HepG2 (cell line): ENCODE data around the gene FGFR4. TPM values are rescaled to one million over a fixed set of nuclear protein-coding genes. Genes with fewer than 3 reads are reported as not detected.

Source experiments
- ATAC-seq: fragments of 200-7000 bp; cut with Tn5 transposase; 3 replicates; pipeline ENCODE4 v1.9.1; 2020; ENCODE audit warnings: mild to moderate bottlenecking, moderate library complexity
- BruUV-seq: library from RNA; stranded (reverse); fragments of 400-500 nt; replicated peaks from 2 replicates; lab custom pipeline; 2021; lab: Mats Ljungman, UMichigan
- CTCF ChIA-PET: fragments of 300-600 bp; formaldehyde crosslinking; extraction: SDS; loops from one replicate; lab custom pipeline; 2021; ENCODE audit warnings: low total read pairs, inconsistent platforms, low intra/inter-chr PET ratio; lab: Yijun Ruan, JAX
- POLR2A ChIA-PET: fragments of 350-600 bp; sonication (Branson Sonifier 250); formaldehyde crosslinking; loops from one replicate; lab custom pipeline; 2020; ENCODE audit warnings: antibody characterized with exemption, inconsistent platforms; lab: Yijun Ruan, JAX
- DNase-seq: peaks from one replicate; pipeline ENCODE4 v3.0.0-alpha.2; 2015; ENCODE audit warnings: low spot score
- FAIRE-seq: peaks from 3 replicates; lab custom pipeline; 2011; peaks lifted over from hg19 to GRCh38; lab: Jason Lieb, UNC
- H2AFZ ChIP-seq: one replicate; pipeline ENCODE4 v1.6.1; 2011; ENCODE audit warnings: low read length, inconsistent platforms
- H3K27ac ChIP-seq: fragments of 300-600 bp; 3 replicates; pipeline ENCODE4 v1.8.0; 2011; ENCODE audit warnings: mixed run types, mild to moderate bottlenecking, mixed read lengths, low read length, inconsistent platforms; ENCODE audit not compliant: insufficient read depth; ENCODE audit errors: extremely low read length
- H3K27me3 ChIP-seq, 2 experiments: fragments of 200-600 bp in 1 of 2; 2 replicates in 1 of 2; 3 replicates in 1 of 2; pipeline versions ENCODE4 v1.6.0 to v1.8.0; 2011; ENCODE audit warnings: low read length in 2 of 2, mild to moderate bottlenecking in 2 of 2, moderate library complexity in 2 of 2, inconsistent platforms in 1 of 2; ENCODE audit not compliant: insufficient read depth in 2 of 2, control insufficient read depth in 1 of 2
- H3K36me3 ChIP-seq, 2 experiments: fragments of 200-600 bp in 1 of 2; replicated peaks in 1 of 2; 2 replicates in 1 of 2; 3 replicates in 1 of 2; pipeline versions ENCODE4 v1.5.1 to v1.8.0; 2011; ENCODE audit warnings: low read length in 2 of 2, inconsistent platforms in 1 of 2; ENCODE audit not compliant: insufficient read depth in 2 of 2, control insufficient read depth in 1 of 2
- H3K4me1 ChIP-seq: 2 replicates; pipeline ENCODE4 v1.5.1; 2012; ENCODE audit warnings: low read length, inconsistent platforms; ENCODE audit not compliant: insufficient read depth
- H3K4me2 ChIP-seq: 2 replicates; pipeline ENCODE4 v1.6.0; 2011; ENCODE audit warnings: low read depth, low read length, inconsistent platforms
- H3K4me3 ChIP-seq, 3 experiments: fragments of 200-600 bp in 1 of 3; sonication (generic), shearing (Covaris generic) in 1 of 3; replicated peaks in 1 of 3; 2 replicates each; pipeline ENCODE4 v1.5.1; 2011 to 2016; ENCODE audit warnings: low read length in 3 of 3, inconsistent platforms in 2 of 3, low read depth in 2 of 3, mild to moderate bottlenecking in 2 of 3, control low read depth in 1 of 3, mixed read lengths in 1 of 3; ENCODE audit not compliant: insufficient read depth in 1 of 3
- H3K79me2 ChIP-seq: one replicate; pipeline ENCODE4 v1.6.1; 2011; ENCODE audit warnings: low read length, inconsistent platforms; ENCODE audit not compliant: insufficient read depth
- H3K9ac ChIP-seq: 2 replicates; pipeline ENCODE4 v1.6.0; 2011; ENCODE audit warnings: mild to moderate bottlenecking, low read depth, low read length, inconsistent platforms; ENCODE audit not compliant: insufficient read depth
- H3K9me3 ChIP-seq: 2 replicates; pipeline ENCODE4 v1.5.1; 2012; ENCODE audit warnings: mild to moderate bottlenecking, low read length
- H4K20me1 ChIP-seq: 2 replicates; pipeline ENCODE4 v1.6.0; 2011; ENCODE audit warnings: inconsistent platforms, mild to moderate bottlenecking, low read length, moderate library complexity; ENCODE audit not compliant: insufficient read depth
- ARHGAP35 ChIP-seq: sonication (generic); formaldehyde crosslinking; IDR thresholded peaks from 2 replicates; pipeline ENCODE4 v1.9.0; 2022; ENCODE audit warnings: mild to moderate bottlenecking, inconsistent platforms, moderate library complexity, missing genetic modification reagents, borderline replicate concordance
- ATF1 ChIP-seq: IDR thresholded peaks from 2 replicates; pipeline ENCODE4 v1.6.1; 2016; ENCODE audit warnings: mild to moderate bottlenecking, control low read depth
- ATF4 ChIP-seq, 2 experiments: fragments of 450-650 bp in 1 of 2; sonication (generic) in 1 of 2; formaldehyde crosslinking; IDR thresholded peaks; 2 replicates each; pipeline versions ENCODE4 v1.5.0 to v1.8.0; 2020 to 2022; ENCODE audit warnings: mild to moderate bottlenecking in 1 of 2, missing genetic modification reagents in 1 of 2
- CBFB ChIP-seq: sonication (generic); formaldehyde crosslinking; IDR thresholded peaks from 2 replicates; pipeline ENCODE4 v1.4.0; 2020; ENCODE audit warnings: missing genetic modification reagents
- CSRNP2 ChIP-seq: sonication (generic); formaldehyde crosslinking; conservative IDR thresholded peaks from 2 replicates; pipeline ENCODE4 v1.8.0; 2022; ENCODE audit warnings: low read depth, missing genetic modification reagents
- HNRNPUL1 ChIP-seq: fragments of 200-400 bp; formaldehyde crosslinking; IDR thresholded peaks from 2 replicates; pipeline ENCODE4 v1.6.1; 2017; ENCODE audit warnings: low read depth, mild to moderate bottlenecking, low read length, moderate library complexity
- KDM5B ChIP-seq: sonication (generic); formaldehyde crosslinking; IDR thresholded peaks from 2 replicates; pipeline ENCODE4 v1.4.0; 2020; ENCODE audit warnings: missing genetic modification reagents, mild to moderate bottlenecking, borderline replicate concordance
- NFYB ChIP-seq: sonication (generic); formaldehyde crosslinking; IDR thresholded peaks from 2 replicates; pipeline ENCODE4 v1.4.0; 2020; ENCODE audit warnings: missing genetic modification reagents
- RORA ChIP-seq: sonication (generic); formaldehyde crosslinking; IDR thresholded peaks from 2 replicates; pipeline ENCODE4 v1.5.0; 2020; ENCODE audit warnings: mild to moderate bottlenecking, missing genetic modification reagents, moderate library complexity
- SP5 ChIP-seq: IDR thresholded peaks from 2 replicates; pipeline ENCODE4 v1.6.1; 2016; ENCODE audit warnings: low read depth, borderline replicate concordance
- ZBTB21 ChIP-seq: sonication (generic); formaldehyde crosslinking; IDR thresholded peaks from 2 replicates; pipeline ENCODE4 v1.4.0; 2020; ENCODE audit warnings: missing genetic modification reagents
- ZBTB43 ChIP-seq: sonication (generic); formaldehyde crosslinking; conservative IDR thresholded peaks from 2 replicates; pipeline ENCODE4 v1.4.0; 2020; ENCODE audit warnings: missing genetic modification reagents
- ZBTB49 ChIP-seq: sonication (generic); formaldehyde crosslinking; IDR thresholded peaks from 2 replicates; pipeline ENCODE4 v1.4.0; 2020; ENCODE audit warnings: missing genetic modification reagents, borderline replicate concordance
- ZNF256 ChIP-seq: sonication (generic); formaldehyde crosslinking; conservative IDR thresholded peaks from 2 replicates; pipeline ENCODE4 v1.4.0; 2020; ENCODE audit warnings: missing genetic modification reagents
- ZNF331 ChIP-seq: sonication (generic); formaldehyde crosslinking; IDR thresholded peaks from 2 replicates; pipeline ENCODE4 v1.4.0; 2020; ENCODE audit warnings: missing genetic modification reagents
- ZNF432 ChIP-seq: sonication (generic); formaldehyde crosslinking; IDR thresholded peaks from 2 replicates; pipeline ENCODE4 v1.5.0; 2020; ENCODE audit warnings: missing genetic modification reagents, mild to moderate bottlenecking, borderline replicate concordance
- ZSCAN9 ChIP-seq: IDR thresholded peaks from 2 replicates; pipeline ENCODE4 v1.6.1; 2016; ENCODE audit warnings: borderline replicate concordance
- WGBS: methylation state at CpG from one replicate; pipeline ENCODE4 v1.1.6; 2017; ENCODE audit warnings: low lambda C conversion rate; 5-methylcytosine and 5-hydroxymethylcytosine counted together
- in situ Hi-C: cut with HindIII; loops from 2 replicates; pipeline ENCODE4 v1.10.0; 2017; ENCODE audit warnings: low pct_unique_long_range_greater_than_20kb; ENCODE audit not compliant: extremely low pct_ligation_motif_present
- intact Hi-C: fragments of 100-400 bp; cut with micrococcal nuclease; formaldehyde crosslinking; loops from one replicate; pipeline ENCODE4 v1.10.0; 2022; ENCODE audit not compliant: unreplicated experiment
- polyA plus RNA-seq, 8 experiments: library from polyadenylated mRNA; depleted of rRNA in 3 of 8; stranded (reverse) in 7 of 8; unstranded in 1 of 8; fragments of >200 nt; fragmentation: Illumina TruSeq in 4 of 8; extraction: Trizol in 4 of 8; gene quantifications; 2 replicates each; pipeline versions ENCODE4 v1.2.1 to v1.2.3, GENCODE V29; 2011 to 2016; ENCODE audit warnings: low read depth in 4 of 8, missing spikeins in 1 of 8, mixed read lengths in 1 of 8; ENCODE audit not compliant: insufficient read depth in 1 of 8
- total RNA-seq, 5 experiments: library from RNA; depleted of rRNA; stranded (reverse); fragments of >200 nt; fragmentation: Illumina TruSeq; extraction: Trizol; gene quantifications; 2 replicates each; pipeline ENCODE4 v1.2.3, GENCODE V29; 2016; ENCODE audit warnings: low read depth in 1 of 5

Gene FGFR4
- total and polyA plus RNA-seq, 2 of the 13 experiments (the other 11 are each of a cell fraction or from before 2014, with no cell fraction given): 129 to 219 TPM

GRCh38 chr5:177036921-177037320 lies 49.8 kb upstream of the FGFR4 start:
- Histone ChIP-seq H2AFZ (no peak overlapping the region), H3K4me2 (no peak overlapping the region), H3K79me2 (peaks cover 17% of the 10 kb centered on the region), H3K9ac (no peak overlapping the region), H3K27me3 (no peaks in the 10 kb centered on the region; a peak in 1 of 5 replicates), H3K4me3 (no peak overlapping the region), H4K20me1 (no peaks in the 10 kb centered on the region), H3K36me3 (peaks cover 7 to 21% of the 10 kb centered on the region in 2 experiments), H3K27ac (no peak overlapping the region), H3K4me1 (peaks cover 8% of the 10 kb centered on the region; the same call in 1 of the 2 replicates), H3K9me3 (no peaks in the 10 kb centered on the region)
- in situ Hi-C loops (no loop called here), intact Hi-C loops (no loop called here)
- TF ChIP-seq ARHGAP35 (CRISPR knock-in tag): no peak
- no peak for TF ChIP-seq ZBTB49 (CRISPR knock-in tag)
- TF ChIP-seq ZBTB21: no peak
- TF ChIP-seq ZNF432 (CRISPR knock-in tag): no peak
- no peak for TF ChIP-seq HNRNPUL1
- TF ChIP-seq ATF4 (CRISPR knock-in tag; IDR thresholded peaks at IDR 0.05): no peak
- TF ChIP-seq NFYB (CRISPR knock-in tag): no peak
- no peak for TF ChIP-seq ZNF256 (CRISPR knock-in tag)
- no peak for TF ChIP-seq ZBTB43
- no peak for TF ChIP-seq KDM5B
- no peak for TF ChIP-seq SP5 (CRISPR knock-in tag)
- TF ChIP-seq CBFB (CRISPR knock-in tag): no peak
- TF ChIP-seq RORA (CRISPR knock-in tag): no peak
- no peak for TF ChIP-seq ATF1 (CRISPR knock-in tag)
- TF ChIP-seq CSRNP2 (CRISPR knock-in tag): no peak
- no peak for TF ChIP-seq ZSCAN9
- no peak for TF ChIP-seq ZNF331 (CRISPR knock-in tag)
- DNase-seq: no peak
- BruUV-seq: no TSS peak
- no peak for FAIRE-seq
- CTCF ChIA-PET: no interaction called here
- no peak for ATAC-seq
- WGBS: 97% methylated on average over 5 of the region's 5 CpGs
- POLR2A ChIA-PET: no interaction called here
